Measurements from ENCODE around the gene SLC26A4.

DNA sequence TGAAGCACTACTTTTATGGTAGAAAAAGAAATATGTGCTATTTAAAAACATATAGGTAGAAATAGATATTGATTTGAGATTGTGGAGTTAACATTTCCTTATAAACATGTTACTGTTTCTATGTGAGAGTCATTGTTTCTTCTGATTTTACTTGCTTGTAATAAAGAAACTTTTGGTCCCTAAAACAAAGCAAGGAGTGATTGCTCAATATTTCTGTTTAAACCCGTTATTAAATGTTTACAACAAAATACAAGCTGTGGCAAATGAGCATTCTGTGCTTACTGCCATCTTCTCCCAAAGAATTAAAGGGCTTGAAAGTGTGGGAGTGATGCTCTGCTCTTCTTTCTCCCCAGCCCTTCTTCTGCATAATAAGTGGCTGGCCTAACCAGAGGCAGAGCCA, 60.7 kb downstream of the SLC26A4 start:
- no peak for TF ChIP-seq POLR2A (IDR thresholded peaks at IDR 0.05)
- TF ChIP-seq, protein P1, sequence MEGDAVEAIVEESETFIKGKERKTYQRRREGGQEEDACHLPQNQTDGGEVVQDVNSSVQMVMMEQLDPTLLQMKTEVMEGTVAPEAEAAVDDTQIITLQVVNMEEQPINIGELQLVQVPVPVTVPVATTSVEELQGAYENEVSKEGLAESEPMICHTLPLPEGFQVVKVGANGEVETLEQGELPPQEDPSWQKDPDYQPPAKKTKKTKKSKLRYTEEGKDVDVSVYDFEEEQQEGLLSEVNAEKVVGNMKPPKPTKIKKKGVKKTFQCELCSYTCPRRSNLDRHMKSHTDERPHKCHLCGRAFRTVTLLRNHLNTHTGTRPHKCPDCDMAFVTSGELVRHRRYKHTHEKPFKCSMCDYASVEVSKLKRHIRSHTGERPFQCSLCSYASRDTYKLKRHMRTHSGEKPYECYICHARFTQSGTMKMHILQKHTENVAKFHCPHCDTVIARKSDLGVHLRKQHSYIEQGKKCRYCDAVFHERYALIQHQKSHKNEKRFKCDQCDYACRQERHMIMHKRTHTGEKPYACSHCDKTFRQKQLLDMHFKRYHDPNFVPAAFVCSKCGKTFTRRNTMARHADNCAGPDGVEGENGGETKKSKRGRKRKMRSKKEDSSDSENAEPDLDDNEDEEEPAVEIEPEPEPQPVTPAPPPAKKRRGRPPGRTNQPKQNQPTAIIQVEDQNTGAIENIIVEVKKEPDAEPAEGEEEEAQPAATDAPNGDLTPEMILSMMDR (IDR thresholded peaks at IDR 0.05) = no peak
